ENCODE measurements around the gene PLCL2. TPM values are rescaled to one million over a fixed set of nuclear protein-coding genes. Genes with fewer than 3 reads are reported as not detected.

Gene PLCL2
- total RNA-seq, 1 experiment from 2014 or later: 32.1 TPM

GRCh38 chr3:16940769-16941700, 56.3 kb downstream of the PLCL2 start:
- H3K27me3 Mint-ChIP-seq (ENCODE audit: low read depth): no peaks in the 10 kb centered on the region
- no peak for TF ChIP-seq CTCF (conservative IDR thresholded peaks at IDR 0.05)
- DNase-seq: no peak
- no peaks in the 10 kb centered on the region for H3K27me3 ChIP-seq (ENCODE audit: insufficient read depth, low read length)
- no CpG with 5 or more reads among the region's 7 CpGs for WGBS (ENCODE audit: extremely low coverage, insufficient read length, low lambda C conversion rate)
- H2AK5ac ChIP-seq (ENCODE audit: insufficient read length, low read length): no peak overlapping the region
- H2BK12ac ChIP-seq (ENCODE audit: insufficient read length, low read depth, low read length): no peak overlapping the region
- no peak overlapping the region for H3K4ac ChIP-seq (ENCODE audit: low read depth, low read length)
- no peak overlapping the region for H2BK20ac ChIP-seq (ENCODE audit: low read depth, low read length, poor library complexity, severe bottlenecking)
- H3K27ac ChIP-seq (ENCODE audit: insufficient read length, low read depth, low read length): no peak overlapping the region
- H3T11ph ChIP-seq (ENCODE audit: low read length): no peak overlapping the region
- no peak overlapping the region for H2BK15ac ChIP-seq (ENCODE audit: low read depth, low read length)
- H3K4me1 Mint-ChIP-seq: peaks cover 42% of the 10 kb centered on the region in 2 experiments
- H2BK120ac ChIP-seq (ENCODE audit: low read depth, low read length, poor library complexity, severe bottlenecking): peak overlapping the region; percentile 26
- no peaks in the 10 kb centered on the region for H3K23me2 ChIP-seq (ENCODE audit: insufficient read length, low read depth, low read length, poor library complexity, severe bottlenecking)
- no peak overlapping the region for H4K91ac ChIP-seq (ENCODE audit: insufficient read length, low read depth, low read length)
- no peaks in the 10 kb centered on the region; the same call in 1 of the 2 replicates for H3K4me1 ChIP-seq (ENCODE audit: insufficient read depth, low read length)
- no peaks in the 10 kb centered on the region for H4K20me1 ChIP-seq (ENCODE audit: control insufficient read depth, insufficient read depth, insufficient read length)
- H3K56ac ChIP-seq (ENCODE audit: insufficient read length, low read depth, low read length): no peak overlapping the region
- H3K36me3 Mint-ChIP-seq (ENCODE audit: insufficient read depth in 1 of 3, low read depth in 3 of 3): no peaks in the 10 kb centered on the region; a peak in 1 of 7 replicates
- H3K18ac ChIP-seq (ENCODE audit: insufficient read length, low read depth, low read length): no peak overlapping the region
- H3K9me3 ChIP-seq (ENCODE audit: control insufficient read depth, low read depth, low read length): no peaks in the 10 kb centered on the region
- no peak overlapping the region for H4K8ac ChIP-seq (replicated peaks; ENCODE audit: insufficient read length, low read depth, low read length)
- H3K23ac ChIP-seq (ENCODE audit: insufficient read length, low read depth, low read length): no peak overlapping the region
- no peak overlapping the region for H3K9ac ChIP-seq (ENCODE audit: extremely low read depth, insufficient read length, low read length)
- H3K9me3 Mint-ChIP-seq: no peaks in the 10 kb centered on the region
- H3K79me2 ChIP-seq (ENCODE audit: insufficient read depth, low read length): no peaks in the 10 kb centered on the region
- peak overlapping the region in 1 of 3 experiments; percentile 57; a peak in 3 of 7 replicates for H3K27ac Mint-ChIP-seq
- no peaks in the 10 kb centered on the region for H3K79me1 ChIP-seq (ENCODE audit: insufficient read depth, low read depth, low read length, poor library complexity, severe bottlenecking)
- H3K14ac ChIP-seq (ENCODE audit: insufficient read depth, low read length): no peak overlapping the region
- no peak overlapping the region for H3K4me3 Mint-ChIP-seq
- H3K4me2 ChIP-seq (ENCODE audit: insufficient read depth, insufficient read length, low read length): no peak overlapping the region
- H2AFZ ChIP-seq (ENCODE audit: low read length): no peak overlapping the region
- no peak overlapping the region for H2BK5ac ChIP-seq (ENCODE audit: insufficient read length, low read length)
- no peak overlapping the region for H4K5ac ChIP-seq (ENCODE audit: insufficient read length, low read depth, low read length)
